HEK293 (cell line): ENCODE data around the gene USP26.

Experiments used
- CTCF ChIA-PET: fragments of 350-600 bp; formaldehyde crosslinking; extraction: SDS; loops from one replicate; lab custom pipeline; 2021; ENCODE audit warnings: antibody characterized with exemption; lab: Yijun Ruan, JAX
- POLR2A ChIA-PET: fragments of 300-600 bp; formaldehyde crosslinking; extraction: SDS; loops from one replicate; lab custom pipeline; 2020; ENCODE audit warnings: antibody characterized with exemption, inconsistent platforms; lab: Yijun Ruan, JAX
- H3K27ac ChIP-seq: fragments of 200-500 bp; sonication (Bioruptor generic); 2 replicates; pipeline ENCODE4 v1.5.1; 2014; ENCODE audit warnings: low read depth, low read length, control low read depth, inconsistent platforms; ENCODE audit errors: extremely low read depth
- H3K36me3 ChIP-seq, 2 experiments: fragments of 200-500 bp in 1 of 2; sonication (Bioruptor generic) in 1 of 2; 1 replicate in 1 of 2; 2 replicates in 1 of 2; pipeline ENCODE4 v1.5.1; 2014 to 2017; ENCODE audit warnings: inconsistent platforms in 2 of 2, low read length in 2 of 2; ENCODE audit not compliant: control insufficient read depth in 2 of 2, insufficient read depth in 1 of 2
- H3K4me1 ChIP-seq: fragments of 200-500 bp; sonication (Bioruptor generic); 2 replicates; pipeline ENCODE4 v1.5.1; 2014; ENCODE audit warnings: mild to moderate bottlenecking, low read length, inconsistent platforms; ENCODE audit not compliant: control insufficient read depth, insufficient read depth
- H3K4me3 ChIP-seq: 2 replicates; pipeline ENCODE4 v1.5.1; 2011; ENCODE audit warnings: low read depth, mild to moderate bottlenecking, control low read depth, low read length, moderate library complexity
- H3K9me3 ChIP-seq: fragments of 200-500 bp; sonication (Bioruptor generic); 2 replicates; pipeline ENCODE4 v1.5.1; 2014; ENCODE audit warnings: low read depth, low read length, inconsistent platforms; ENCODE audit not compliant: control insufficient read depth, insufficient read depth
- ATF2 ChIP-seq: fragments of 450-650 bp; formaldehyde crosslinking; IDR thresholded peaks from 2 replicates; pipeline ENCODE4 v1.5.1; 2016; ENCODE audit warnings: missing biosample characterization, missing genetic modification characterization, low read depth
- ELK4 ChIP-seq: IDR thresholded peaks from 2 replicates; pipeline ENCODE4 v1.6.1; 2011; ENCODE audit warnings: mild to moderate bottlenecking, low read depth, low read length, borderline replicate concordance
- GLIS1 ChIP-seq: fragments of 450-650 bp; formaldehyde crosslinking; IDR thresholded peaks from 2 replicates; pipeline ENCODE4 v1.5.1; 2016; ENCODE audit warnings: missing biosample characterization, missing genetic modification characterization
- PRDM6 ChIP-seq: fragments of 450-650 bp; formaldehyde crosslinking; IDR thresholded peaks from 2 replicates; pipeline ENCODE4 v1.5.1; 2017; ENCODE audit warnings: missing biosample characterization, missing genetic modification characterization
- ZBTB26 ChIP-seq: fragments of 450-650 bp; formaldehyde crosslinking; optimal IDR thresholded peaks from 2 replicates; pipeline ENCODE3; 2016; ENCODE audit warnings: missing biosample characterization, mild to moderate bottlenecking, missing genetic modification characterization
- ZNF121 ChIP-seq: fragments of 450-650 bp; formaldehyde crosslinking; IDR thresholded peaks from 2 replicates; pipeline ENCODE4 v1.5.1; 2016; ENCODE audit warnings: missing biosample characterization, missing genetic modification characterization
- ZNF223 ChIP-seq: fragments of 450-650 bp; formaldehyde crosslinking; IDR thresholded peaks from 2 replicates; pipeline ENCODE4 v1.5.1; 2016; ENCODE audit warnings: missing biosample characterization, missing genetic modification characterization
- ZNF391 ChIP-seq: fragments of 450-650 bp; formaldehyde crosslinking; IDR thresholded peaks from 2 replicates; pipeline ENCODE4 v1.5.1; 2016; ENCODE audit warnings: low read depth, missing biosample characterization, missing genetic modification characterization, borderline replicate concordance
- ZNF398 ChIP-seq: fragments of 450-650 bp; formaldehyde crosslinking; IDR thresholded peaks from 2 replicates; pipeline ENCODE4 v1.5.1; 2017; ENCODE audit warnings: missing biosample characterization, missing genetic modification characterization
- ZNF560 ChIP-seq: fragments of 450-650 bp; formaldehyde crosslinking; IDR thresholded peaks from 2 replicates; pipeline ENCODE4 v1.5.1; 2017; ENCODE audit warnings: missing biosample characterization, missing genetic modification characterization, borderline replicate concordance
- ZNF791 ChIP-seq: fragments of 450-650 bp; formaldehyde crosslinking; IDR thresholded peaks from 2 replicates; pipeline ENCODE4 v1.5.1; 2016; ENCODE audit warnings: missing biosample characterization, missing genetic modification characterization
- ZNF792 ChIP-seq: fragments of 450-650 bp; formaldehyde crosslinking; IDR thresholded peaks from 2 replicates; pipeline ENCODE4 v1.5.1; 2016; ENCODE audit warnings: missing biosample characterization, missing genetic modification characterization
- ZSCAN23 ChIP-seq: fragments of 450-650 bp; formaldehyde crosslinking; IDR thresholded peaks from 2 replicates; pipeline ENCODE4 v1.5.1; 2016; ENCODE audit warnings: missing biosample characterization, missing genetic modification characterization
- ZSCAN4 ChIP-seq: fragments of 450-650 bp; formaldehyde crosslinking; IDR thresholded peaks from 2 replicates; pipeline ENCODE4 v1.5.1; 2017; ENCODE audit warnings: missing biosample characterization, missing genetic modification characterization
- ZXDB ChIP-seq: fragments of 450-650 bp; formaldehyde crosslinking; IDR thresholded peaks from 2 replicates; pipeline ENCODE4 v1.5.1; 2016; ENCODE audit warnings: missing biosample characterization, missing genetic modification characterization

Gene USP26

GRCh38 chrX:133097031-133097430, at the start of gene USP26:
USP26 (minus strand) TSS chrX:133097109; CDS start chrX:133028220, 68,889 bp downstream.
- Histone ChIP-seq H3K36me3 (no peaks in the 10 kb centered on the region; a peak in 1 of 3 replicates), H3K27ac (no peak within 1 kb of the TSS), H3K9me3 (no peaks in the 10 kb centered on the region)
- POLR2A ChIA-PET, result no interaction called here
- TF ChIP-seq ZSCAN4 (tag by site-specific recombination) (no peak), ZNF791 (tag by site-specific recombination) (no peak), ZSCAN23 (tag by site-specific recombination) (no peak), ELK4 (no peak), ZNF792 (tag by site-specific recombination) (no peak), ZBTB26 (tag by site-specific recombination) (no peak), ZNF223 (tag by site-specific recombination) (no peak), ZNF391 (tag by site-specific recombination) (no peak), GLIS1 (tag by site-specific recombination) (no peak), ZNF121 (no peak), ZNF560 (tag by site-specific recombination) (no peak), PRDM6 (tag by site-specific recombination) (no peak)
- TF ChIP-seq, all 188 proteins: peak for 0
- H3K4me1 ChIP-seq, result no peaks in the 10 kb centered on the region
- CTCF ChIA-PET, result no interaction called here
- no peak within 1 kb of the TSS for H3K4me3 ChIP-seq

- H3K9me3 ChIP-seq, result no peaks in the 10 kb centered on the region
- TF ChIP-seq ZXDB (tag by site-specific recombination) (no peak), ZNF398 (tag by site-specific recombination) (no peak), ATF2 (peak; percentile 88)
- ChIA-PET POLR2A (no interaction called here), CTCF (no interaction called here)
- no peaks in the 10 kb centered on the region for H3K4me1 ChIP-seq
- no peaks in the 10 kb centered on the region for H3K36me3 ChIP-seq
- H3K27ac ChIP-seq, result no peak overlapping the region
- no peak overlapping the region for H3K4me3 ChIP-seq
Observed at GRCh38 chrX:133134282-133134681, 37.4 kb upstream of the USP26 start.
